ENCODE data around the gene HNF1B.
"Not testable (repeated sequence)": the region's sequence is repeated elsewhere in the genome, so short reads cannot be mapped to it uniquely, and the experiment has no call there.

Gene HNF1B

DNA sequence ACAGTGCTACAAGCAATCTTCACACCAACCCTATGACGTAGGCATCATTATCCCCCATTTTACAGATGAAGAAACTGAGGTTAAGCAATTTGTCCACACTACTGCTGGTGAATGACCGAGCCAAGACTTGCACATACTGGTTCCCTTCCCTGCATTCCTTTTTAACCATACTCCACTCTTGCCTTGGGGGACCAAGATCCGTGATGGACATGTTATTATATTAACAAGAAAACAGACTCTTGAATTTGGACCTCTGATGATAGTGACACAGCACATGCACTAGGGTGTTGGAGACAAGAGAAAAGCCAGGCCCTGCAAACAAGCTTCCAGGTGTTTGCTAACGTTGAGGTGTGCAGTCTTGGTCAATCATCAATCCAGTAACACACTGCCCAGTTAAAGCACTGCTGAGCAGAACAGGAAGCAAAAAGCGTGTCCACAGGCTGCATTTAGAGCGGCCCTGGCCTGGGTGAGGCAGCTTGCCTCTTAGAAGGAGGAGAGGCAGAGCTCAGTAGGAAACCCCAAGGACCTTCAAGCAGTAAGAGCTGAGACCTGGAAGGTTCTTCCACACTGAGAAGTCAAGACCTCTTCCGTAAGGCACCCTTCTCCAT is 36.7 kb downstream of the HNF1B start:
- DNase-seq (ENCODE audit: low read depth in 2 of 3, low spot score in 1 of 3): no peak

DNA sequence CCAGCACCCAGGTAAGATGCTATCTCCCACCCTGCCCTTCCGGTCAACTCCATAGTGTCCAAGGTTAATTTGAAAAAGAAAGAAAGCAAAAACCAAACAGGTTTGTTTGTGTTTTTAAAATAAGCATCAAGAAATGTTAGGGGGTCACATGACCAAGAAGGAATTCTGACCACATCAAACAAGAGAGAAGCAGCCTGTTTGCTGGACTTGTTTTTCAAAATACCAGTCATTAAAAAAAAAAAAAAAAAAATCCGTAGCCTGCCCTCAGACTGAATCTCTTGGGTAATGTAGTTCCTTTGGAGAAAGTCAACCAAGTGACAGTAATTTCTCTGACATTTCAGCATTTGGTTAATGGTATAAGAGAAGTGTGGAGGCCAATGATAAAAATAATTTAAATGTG is 38.4 kb downstream of the HNF1B start:
- DNase-seq (ENCODE audit: low read depth in 2 of 3, low spot score in 1 of 3): no peak

DNA sequence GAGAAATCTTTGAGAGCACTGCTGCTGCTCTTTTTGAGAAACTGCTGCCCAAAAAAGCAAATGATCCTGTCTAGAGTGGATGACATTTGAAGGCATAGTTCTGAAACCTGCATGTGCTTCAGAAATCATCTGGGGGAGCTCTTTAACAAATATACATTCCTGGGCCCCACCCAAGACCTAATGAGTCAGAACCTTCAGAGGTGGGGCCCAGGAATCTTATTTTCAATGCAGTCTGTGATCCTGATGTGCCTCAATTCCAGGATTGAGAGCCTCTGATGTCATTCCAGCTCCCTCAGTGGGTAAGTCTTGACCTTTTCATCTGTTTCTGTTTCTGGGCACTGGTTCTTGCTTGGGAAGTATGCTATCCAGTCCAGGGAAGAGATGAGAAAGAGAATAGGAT is 42.3 kb downstream of the HNF1B start:
- DNase-seq (ENCODE audit: low read depth in 2 of 3, low spot score in 1 of 3): no peak

- peak in 2 of 3 donors; percentile 27 to 53 for DNase-seq (ENCODE audit: low read depth in 2 of 3, low spot score in 1 of 3)
These were observed 43.4 kb downstream of the HNF1B start for GRCh38 chr17:37701496-37701898.

- no peak for DNase-seq (ENCODE audit: low read depth in 2 of 3, low spot score in 1 of 3)
These were observed 44.0 kb downstream of the HNF1B start for GRCh38 chr17:37700881-37701280.

DNA sequence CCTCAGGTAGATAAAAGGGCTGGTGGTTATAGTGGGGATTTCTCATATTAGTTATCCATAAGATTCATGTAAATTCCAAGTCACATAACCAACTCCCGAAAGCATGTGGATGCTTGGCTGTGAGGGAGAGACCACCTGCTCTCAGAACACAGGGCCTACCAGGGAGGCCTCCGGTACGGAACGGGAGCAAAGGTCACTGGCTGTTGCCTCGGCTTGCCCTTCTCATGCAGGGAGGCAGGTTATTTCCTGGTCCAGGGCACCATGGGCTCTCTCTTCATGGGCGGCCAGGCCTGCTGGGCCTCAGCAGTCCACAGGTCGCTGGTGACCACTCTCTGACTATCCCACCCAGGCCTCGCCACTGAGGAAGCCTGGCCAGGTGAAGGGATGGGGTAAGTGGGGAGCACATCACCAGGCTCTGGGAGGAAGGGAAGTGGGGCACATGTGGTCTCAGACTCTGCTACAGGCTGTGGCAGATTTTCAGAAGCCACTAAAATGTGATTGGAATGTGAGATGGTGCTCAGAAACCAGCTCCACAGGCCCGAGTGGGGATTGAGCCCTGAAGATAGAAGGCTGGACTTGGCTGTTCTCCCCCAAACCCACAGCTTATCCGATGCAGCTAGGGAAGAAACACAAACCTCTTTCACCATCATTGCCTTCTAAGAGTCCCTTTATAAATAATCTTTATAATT is 45.4 kb downstream of the HNF1B start:
- no peak for DNase-seq (ENCODE audit: low read depth in 2 of 3, low spot score in 1 of 3)

DNA sequence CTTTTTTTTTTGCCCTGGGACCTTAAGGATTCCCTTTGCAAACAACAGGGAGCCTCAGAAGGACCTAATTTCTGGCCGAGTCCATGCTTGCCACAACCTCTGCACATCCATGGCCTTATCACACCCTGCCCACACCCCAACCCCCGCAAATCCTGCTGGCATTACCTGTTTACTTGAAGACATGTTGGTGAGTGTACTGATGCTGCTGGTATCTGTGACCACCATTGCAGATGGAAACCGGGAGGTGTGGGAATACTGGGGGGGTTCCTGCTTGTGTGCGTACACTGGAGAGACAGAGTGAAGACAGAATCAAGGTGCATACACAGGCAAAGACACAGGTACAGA is 46.0 kb downstream of the HNF1B start:
- no peak for DNase-seq (ENCODE audit: low read depth in 2 of 3, low spot score in 1 of 3)

GRCh38 chr17:37698132-37698910 is 46.5 kb downstream of the HNF1B start:
- DNase-seq (ENCODE audit: low read depth in 2 of 3, low spot score in 1 of 3): peak in 1 of 3 donors; percentile 6

DNA sequence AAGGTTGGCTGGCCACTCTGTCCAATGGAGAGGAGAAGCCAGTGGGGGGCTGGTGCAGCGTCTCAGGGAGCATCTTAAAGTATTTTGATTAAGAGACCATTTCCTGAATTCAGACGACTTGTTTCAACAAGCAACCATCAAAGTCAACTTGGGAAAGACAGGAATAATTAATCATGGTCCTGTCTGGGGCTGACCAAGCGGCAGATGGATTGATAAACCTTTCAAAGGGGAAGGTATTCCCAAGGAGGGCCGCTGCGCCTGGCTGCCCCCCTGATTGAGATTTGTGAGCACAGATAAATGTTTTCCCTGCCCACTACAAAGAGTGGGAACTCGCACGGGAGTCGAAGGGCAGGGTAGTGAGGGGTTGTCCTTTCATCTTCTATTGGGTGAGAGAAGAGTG is 47.5 kb downstream of the HNF1B start:
- no peak for DNase-seq (ENCODE audit: low read depth in 2 of 3, low spot score in 1 of 3)

- DNase-seq (ENCODE audit: low read depth in 2 of 3, low spot score in 1 of 3): no peak
These were observed 48.5 kb downstream of the HNF1B start for GRCh38 chr17:37696366-37696765.

DNA sequence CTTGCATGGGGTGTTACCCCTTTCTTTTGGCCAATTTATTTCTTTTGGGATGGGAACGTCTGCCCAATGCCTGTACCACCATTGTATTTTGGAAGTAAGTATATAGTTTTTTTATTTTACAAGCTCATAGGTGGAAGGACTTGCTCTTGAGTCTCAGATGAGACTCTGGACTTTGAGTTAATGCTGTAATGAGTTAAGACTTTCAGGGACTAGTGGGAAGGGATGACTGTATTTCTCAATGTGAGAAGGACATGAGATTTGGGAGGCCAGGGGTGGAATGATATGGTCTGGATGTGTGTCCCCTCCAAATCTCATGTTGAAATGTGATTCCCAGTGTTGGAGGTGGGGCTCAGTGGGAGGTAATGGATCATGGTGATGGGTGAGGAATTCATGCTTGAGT is 49.1 kb downstream of the HNF1B start:
- no peak for DNase-seq (ENCODE audit: low read depth in 2 of 3, low spot score in 1 of 3)

- DNase-seq (ENCODE audit: low read depth in 2 of 3, low spot score in 1 of 3): no peak
These were observed 50.1 kb downstream of the HNF1B start for GRCh38 chr17:37694734-37695133.

DNA sequence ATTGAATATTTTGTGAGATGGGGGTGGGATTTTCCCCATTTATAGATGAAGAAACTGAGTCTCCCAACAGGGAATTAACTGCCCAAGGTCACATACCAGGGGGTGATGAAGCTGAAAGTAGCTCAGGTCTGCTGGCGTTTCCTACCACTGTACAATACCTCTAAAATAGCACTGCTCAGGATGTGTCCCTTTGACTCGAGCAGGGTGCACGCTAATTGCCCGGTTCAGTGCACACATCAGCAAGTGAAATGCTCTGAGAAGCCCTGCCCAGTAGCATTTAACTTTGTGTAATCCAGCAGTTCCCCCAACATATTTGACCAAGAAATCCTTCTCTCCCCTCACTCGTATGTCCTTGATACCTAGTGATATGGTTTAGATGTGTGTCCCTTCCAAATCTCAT is 51.5 kb downstream of the HNF1B start:
- DNase-seq (ENCODE audit: low read depth in 2 of 3, low spot score in 1 of 3): no peak

- no peak for DNase-seq (ENCODE audit: low read depth in 2 of 3, low spot score in 1 of 3)
These were observed 53.1 kb downstream of the HNF1B start for GRCh38 chr17:37691807-37692206.

GRCh38 chr17:37689317-37689716 is 55.5 kb downstream of the HNF1B start:
- no peak for DNase-seq (ENCODE audit: low read depth in 2 of 3, low spot score in 1 of 3)

GRCh38 chr17:37683454-37683984 is 61.3 kb downstream of the HNF1B start:
- DNase-seq (ENCODE audit: low read depth in 2 of 3, low spot score in 1 of 3): no peak

- DNase-seq (ENCODE audit: low read depth in 2 of 3, low spot score in 1 of 3): no peak
These were observed 62.9 kb downstream of the HNF1B start for GRCh38 chr17:37682007-37682406.

DNA sequence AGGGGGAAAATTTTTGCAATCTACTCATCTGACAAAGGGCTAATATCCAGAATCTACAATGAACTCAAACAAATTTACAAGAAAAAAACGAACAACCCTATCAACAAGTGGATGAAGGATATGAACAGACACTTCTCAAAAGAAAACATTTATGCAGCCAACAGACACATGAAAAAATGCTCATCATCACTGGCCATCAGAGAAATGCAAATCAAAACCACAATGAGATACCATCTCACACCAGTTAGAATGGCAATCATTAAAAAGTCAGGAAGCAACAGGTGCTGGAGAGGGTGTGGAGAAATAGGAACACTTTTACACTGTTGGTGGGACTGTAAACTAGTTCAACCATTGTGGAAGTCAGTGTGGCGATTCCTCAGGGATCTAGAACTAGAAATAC is 64.9 kb downstream of the HNF1B start:
- not testable (repeated sequence) for DNase-seq (ENCODE audit: low read depth in 2 of 3, low spot score in 1 of 3)

DNA sequence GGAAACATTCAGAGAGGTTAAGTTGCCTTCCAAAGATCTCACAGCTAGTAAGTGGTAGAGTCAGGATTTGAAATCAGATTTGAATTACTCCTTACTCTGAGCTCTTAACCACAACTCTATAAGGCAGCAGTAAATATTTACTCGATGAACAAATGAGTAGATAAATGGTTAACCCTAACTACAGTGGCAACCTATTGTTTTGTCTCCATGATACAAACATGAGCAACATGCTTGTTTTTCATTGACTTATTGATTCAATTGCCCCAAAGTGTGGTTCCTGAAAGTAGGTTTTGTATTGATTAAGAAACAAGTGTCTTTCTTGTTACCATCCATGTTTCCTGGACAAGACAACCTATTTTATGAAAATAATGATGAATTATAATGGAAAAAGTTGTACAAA is 66.8 kb downstream of the HNF1B start:
- DNase-seq (ENCODE audit: low read depth in 2 of 3, low spot score in 1 of 3): no peak

GRCh38 chr17:37677021-37677420 is 67.8 kb downstream of the HNF1B start:
- no peak for DNase-seq (ENCODE audit: low read depth in 2 of 3, low spot score in 1 of 3)

DNA sequence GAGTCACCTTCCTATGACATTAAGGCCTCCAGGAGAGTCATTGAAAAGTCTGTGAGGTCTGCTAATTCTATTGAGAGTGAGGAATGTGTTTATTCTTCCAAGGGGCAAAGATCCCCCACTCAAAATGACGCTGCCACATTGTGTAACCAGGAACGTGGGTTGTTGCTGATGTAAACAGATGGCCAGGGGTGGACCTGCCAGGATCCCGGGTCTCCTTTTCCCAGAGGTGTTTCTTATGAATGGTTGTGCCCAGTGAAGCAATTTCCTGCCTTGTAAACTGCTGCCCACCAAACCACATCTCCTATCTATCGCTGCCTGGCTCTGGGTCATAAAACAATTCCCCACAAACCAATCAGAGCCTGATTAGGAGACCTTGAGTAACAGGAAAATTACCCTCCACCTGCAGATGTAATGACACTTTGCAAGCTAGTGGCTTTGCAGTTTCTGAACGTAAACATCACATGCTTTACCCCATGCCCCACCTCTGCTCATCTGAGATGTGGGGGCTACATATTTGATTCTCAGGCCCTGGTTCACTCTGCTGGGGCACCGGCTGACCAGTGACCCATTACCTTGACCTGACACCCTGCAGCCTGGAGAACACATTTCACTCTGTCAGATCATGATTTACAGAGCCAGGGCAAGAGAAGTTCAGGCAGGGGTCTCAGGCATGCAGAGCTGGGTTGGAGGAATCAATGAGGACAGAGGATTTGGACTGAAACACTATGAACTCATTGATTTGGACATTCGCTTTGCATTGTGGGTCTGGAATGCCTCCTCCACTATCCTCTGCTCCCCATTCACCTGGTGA is 68.5 kb downstream of the HNF1B start:
- DNase-seq (ENCODE audit: low read depth in 2 of 3, low spot score in 1 of 3): no peak

Measured in stimulated activated CD4-positive, alpha-beta T cell treated with anti-CD3 and anti-CD28 coated beads, Interleukin-12 subunit alpha, Interleukin-12 subunit beta, amount 100 ng/mL, for 48 hours (primary cell).